SK-N-SH (cell line): ENCODE results near the gene MON2. TPM values are rescaled to one million over a fixed set of nuclear protein-coding genes. Genes with fewer than 3 reads are reported as not detected.
"Not testable (repeated sequence)": the region's sequence is repeated elsewhere in the genome, so short reads cannot be mapped to it uniquely, and the experiment has no call there.

Experiments used
- CTCF ChIA-PET: fragments of 300-600, 350-600 bp; formaldehyde crosslinking; extraction: SDS; loops from one replicate; lab custom pipeline; 2021; lab: Yijun Ruan, JAX
- POLR2A ChIA-PET: fragments of 350-600 bp; sonication (Branson Sonifier 250); formaldehyde crosslinking; extraction: SDS; loops from one replicate; lab custom pipeline; 2020; ENCODE audit warnings: antibody characterized with exemption, inconsistent platforms; lab: Yijun Ruan, JAX
- DNase-seq: peaks from one replicate; pipeline ENCODE4 v3.0.0; 2012
- H2AFZ ChIP-seq: fragments of 200-600 bp; sonication (generic); 2 replicates; pipeline ENCODE4 v1.8.1; 2016; ENCODE audit warnings: antibody characterized with exemption, mild to moderate bottlenecking, low read depth
- H3F3A ChIP-seq: fragments of 200-600 bp; sonication (generic); replicated peaks from 2 replicates; pipeline ENCODE3; 2016; ENCODE audit warnings: antibody characterized with exemption, mild to moderate bottlenecking; ENCODE audit not compliant: insufficient read depth
- H3K27ac ChIP-seq, 2 experiments: fragments of 200-500 bp in 1 of 2; fragments of 200-600 bp in 1 of 2; sonication (Bioruptor generic) in 1 of 2; sonication (generic), shearing (Covaris generic) in 1 of 2; 2 replicates each; pipeline versions ENCODE4 v1.5.1 to v1.6.1; 2014 to 2016; ENCODE audit warnings: low read depth in 2 of 2, inconsistent platforms in 1 of 2, low read length in 1 of 2, mild to moderate bottlenecking in 1 of 2, mixed read lengths in 1 of 2
- H3K27me3 ChIP-seq: fragments of 200-600 bp; sonication (generic), shearing (Covaris generic); 2 replicates; pipeline ENCODE4 v1.6.1; 2016; ENCODE audit warnings: mixed run types; ENCODE audit not compliant: insufficient read depth
- H3K36me3 ChIP-seq, 2 experiments: fragments of 200-500 bp in 1 of 2; fragments of 200-600 bp in 1 of 2; sonication (Bioruptor generic) in 1 of 2; sonication (generic) in 1 of 2; replicated peaks in 1 of 2; 2 replicates each; pipeline versions ENCODE3 to v1.5.1; 2014 to 2016; ENCODE audit warnings: low read length in 1 of 2, mild to moderate bottlenecking in 1 of 2; ENCODE audit not compliant: insufficient read depth in 2 of 2, control insufficient read depth in 1 of 2
- H3K4me1 ChIP-seq, 2 experiments: fragments of 200-500 bp in 1 of 2; fragments of 200-600 bp in 1 of 2; sonication (Bioruptor generic) in 1 of 2; sonication (generic), shearing (Covaris generic) in 1 of 2; 2 replicates each; pipeline versions ENCODE4 v1.5.1 to v1.6.1; 2014 to 2016; ENCODE audit warnings: low read depth in 1 of 2, low read length in 1 of 2, mixed run types in 1 of 2; ENCODE audit not compliant: insufficient read depth in 2 of 2, control insufficient read depth in 1 of 2
- H3K4me2 ChIP-seq: fragments of 200-600 bp; sonication (generic), shearing (Covaris generic); 2 replicates; pipeline ENCODE4 v1.6.1; 2017; ENCODE audit warnings: mixed run types
- H3K4me3 ChIP-seq, 2 experiments: fragments of 200-500 bp in 1 of 2; fragments of 200-600 bp in 1 of 2; sonication (Bioruptor generic) in 1 of 2; sonication (generic), shearing (Covaris generic) in 1 of 2; 2 replicates each; pipeline versions ENCODE4 v1.5.1 to v1.8.1; 2014 to 2016; ENCODE audit warnings: low read depth in 2 of 2, inconsistent platforms in 1 of 2, low read length in 1 of 2, mild to moderate bottlenecking in 1 of 2, mixed read lengths in 1 of 2, moderate library complexity in 1 of 2
- H3K79me2 ChIP-seq: fragments of 200-600 bp; sonication (generic); 2 replicates; pipeline ENCODE4 v1.8.1; 2017; ENCODE audit warnings: mild to moderate bottlenecking; ENCODE audit not compliant: insufficient read depth
- H3K9ac ChIP-seq: fragments of 200-600 bp; sonication (generic); 2 replicates; pipeline ENCODE4 v1.6.1; 2017; ENCODE audit warnings: mixed run types
- H3K9me2 ChIP-seq: fragments of 200-600 bp; sonication (generic); 2 replicates; pipeline ENCODE4 v1.6.1; 2017; ENCODE audit warnings: mixed run types
- H3K9me3 ChIP-seq: fragments of 200-600 bp; sonication (generic); 2 replicates; pipeline ENCODE4 v1.6.1; 2017; ENCODE audit warnings: mixed run types, mild to moderate bottlenecking, moderate library complexity
- H4K20me1 ChIP-seq: fragments of 200-600 bp; sonication (generic); 2 replicates; pipeline ENCODE4 v1.6.1; 2017; ENCODE audit warnings: mild to moderate bottlenecking, mixed run types; ENCODE audit not compliant: insufficient read depth
- CTCF ChIP-seq: fragments of 200-600 bp; sonication (generic); IDR thresholded peaks from 2 replicates; pipeline ENCODE4 v1.6.1; 2017; ENCODE audit warnings: antibody characterized with exemption, mild to moderate bottlenecking, moderate library complexity
- ELF1 ChIP-seq: IDR thresholded peaks from 2 replicates; pipeline ENCODE4 v1.4.0; 2012
- EZH2phosphoT487 ChIP-seq: fragments of 200-600 bp; sonication (generic); IDR thresholded peaks from 2 replicates; pipeline ENCODE4 v1.6.1; 2017; ENCODE audit warnings: low read depth, mixed run types, mild to moderate bottlenecking, antibody characterized with exemption, moderate library complexity, borderline replicate concordance
- GABPA ChIP-seq: IDR thresholded peaks from 2 replicates; pipeline ENCODE4 v1.4.0; 2012; ENCODE audit warnings: low read depth, mild to moderate bottlenecking
- IRF3 ChIP-seq: fragments of 150-350 bp; IDR thresholded peaks from 2 replicates; pipeline ENCODE4 v1.6.1; 2016; ENCODE audit warnings: mild to moderate bottlenecking, low read depth, low read length
- MEF2A ChIP-seq: IDR thresholded peaks from 2 replicates; pipeline ENCODE4 v1.4.0; 2012; ENCODE audit warnings: low read depth, borderline replicate concordance
- MXI1 ChIP-seq: IDR thresholded peaks from 2 replicates; pipeline ENCODE4 v1.6.1; 2012; ENCODE audit warnings: mild to moderate bottlenecking, low read depth, low read length, improper control_type of control experiment
- NFIC ChIP-seq: IDR thresholded peaks from 2 replicates; pipeline ENCODE4 v1.4.0; 2012; ENCODE audit warnings: borderline replicate concordance
- NRF1 ChIP-seq: IDR thresholded peaks from 2 replicates; pipeline ENCODE4 v1.6.1; 2012; ENCODE audit warnings: low read depth, mild to moderate bottlenecking, low read length
- RAD21 ChIP-seq: IDR thresholded peaks from 2 replicates; pipeline ENCODE4 v1.6.1; 2012; ENCODE audit warnings: mild to moderate bottlenecking, low read length
- RCOR1 ChIP-seq: fragments of 150-350 bp; IDR thresholded peaks from 2 replicates; pipeline ENCODE4 v1.6.1; 2017; ENCODE audit warnings: antibody characterized with exemption, low read length
- REST ChIP-seq: IDR thresholded peaks from 2 replicates; pipeline ENCODE4 v1.6.1; 2012; ENCODE audit warnings: mild to moderate bottlenecking, low read depth, low read length, moderate library complexity
- RXRA ChIP-seq: IDR thresholded peaks from 2 replicates; pipeline ENCODE4 v1.4.0; 2012; ENCODE audit warnings: low read depth, mild to moderate bottlenecking, borderline replicate concordance
- SIN3A ChIP-seq: IDR thresholded peaks from 2 replicates; pipeline ENCODE4 v1.6.1; 2012; ENCODE audit warnings: low read depth, mild to moderate bottlenecking, low read length, moderate library complexity, borderline replicate concordance
- WGBS: methylation state at CpG from one replicate; pipeline ENCODE4 v1.1.6; 2017; ENCODE audit warnings: low lambda C conversion rate; 5-methylcytosine and 5-hydroxymethylcytosine counted together
- polyA plus RNA-seq, 3 experiments: library from polyadenylated mRNA; depleted of rRNA; stranded (reverse); fragments of >200 nt; gene quantifications; 2 replicates each; pipeline ENCODE4 v1.2.3, GENCODE V29; 2012
- TF ChIP-seq, protein P1 (sequence below): IDR thresholded peaks from 2 replicates; pipeline ENCODE4 v1.4.0; 2012; ENCODE audit warnings: low read depth
- TF ChIP-seq, protein P2 (sequence below): IDR thresholded peaks from 2 replicates; pipeline ENCODE4; 2012
- TF ChIP-seq, protein P3 (sequence below): fragments of 150-350 bp; IDR thresholded peaks from 2 replicates; pipeline ENCODE4 v1.6.1; 2017; ENCODE audit warnings: antibody characterized with exemption, low read length, low read depth, borderline replicate concordance

MON2 gene
- polyA plus RNA-seq, 1 of the 3 experiments (the other 2 are of a cell fraction), result 4.4 TPM

GRCh38 chr12:62448436-62448835 lies 18.2 kb upstream of the MON2 start (continued):
- no peak for TF ChIP-seq CTCF
- TF ChIP-seq ELF1, result no peak
- no peak for TF ChIP-seq MEF2A

DNA sequence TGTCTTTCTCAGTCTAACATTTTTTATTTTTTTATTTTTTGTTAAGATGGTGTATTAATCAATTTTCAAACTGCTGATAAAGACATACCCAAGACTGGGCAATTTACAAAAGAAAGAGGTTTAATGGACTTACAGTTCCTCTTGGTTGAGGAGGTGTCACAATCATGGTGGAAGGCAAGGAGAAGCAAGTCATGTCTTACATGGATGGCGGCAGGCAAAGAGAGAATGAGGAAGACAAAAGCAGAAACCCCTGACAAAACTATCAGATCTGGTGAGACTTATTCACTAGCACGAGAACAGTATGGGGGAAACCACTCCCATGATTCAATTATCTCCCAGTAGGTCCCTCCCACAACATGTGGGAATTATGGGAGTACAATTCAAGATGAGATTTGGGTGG lies 11.2 kb upstream of the MON2 start:
- CTCF ChIA-PET, result interaction anchor here (1.1 to 2.0 kb wide), 2 partner anchors 17 to 20 kb away, joined by 6 to 7 read pairs; no protein-coding TSS in a partner anchor
- H3K27ac ChIP-seq, H3K27me3 ChIP-seq, H3K4me2 ChIP-seq, POLR2A ChIA-PET, H3K9me3 ChIP-seq, H3K9me2 ChIP-seq, DNase-seq, H3K9ac ChIP-seq, H3K4me1 ChIP-seq, H2AFZ ChIP-seq, H3K36me3 ChIP-seq, H3K4me3 ChIP-seq, H3K79me2 ChIP-seq, H4K20me1 ChIP-seq, H3F3A ChIP-seq: not testable (repeated sequence)
- 14% methylated on average over 2 of the region's 2 CpGs for WGBS

GRCh38 chr12:62458626-62459025 lies 8.0 kb upstream of the MON2 start:
- 74% methylated on average over 3 of the region's 3 CpGs for WGBS
- Histone ChIP-seq H3K4me1 (no peaks in the 10 kb centered on the region), H3K9me2 (no peaks in the 10 kb centered on the region), H3K27ac (no peak overlapping the region), H3F3A (no peaks in the 10 kb centered on the region), H3K9ac (no peak overlapping the region), H4K20me1 (no peaks in the 10 kb centered on the region), H3K79me2 (no peaks in the 10 kb centered on the region), H3K36me3 (no peaks in the 10 kb centered on the region), H2AFZ (no peak overlapping the region), H3K9me3 (peaks cover 7% of the 10 kb centered on the region; the same call in 1 of the 2 replicates), H3K27me3 (no peaks in the 10 kb centered on the region), H3K4me3 (no peak overlapping the region), H3K4me2 (no peak overlapping the region)
- TF ChIP-seq ELF1 (no peak), GABPA (no peak), RXRA (no peak), RCOR1 (no peak), NRF1 (no peak), REST (no peak), EZH2phosphoT487 (no peak), MXI1 (no peak), NFIC (no peak), IRF3 (no peak), RAD21 (no peak), SIN3A (no peak)
- TF ChIP-seq, protein P1, sequence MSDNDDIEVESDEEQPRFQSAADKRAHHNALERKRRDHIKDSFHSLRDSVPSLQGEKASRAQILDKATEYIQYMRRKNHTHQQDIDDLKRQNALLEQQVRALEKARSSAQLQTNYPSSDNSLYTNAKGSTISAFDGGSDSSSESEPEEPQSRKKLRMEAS, result no peak
- TF ChIP-seq, protein P2, sequence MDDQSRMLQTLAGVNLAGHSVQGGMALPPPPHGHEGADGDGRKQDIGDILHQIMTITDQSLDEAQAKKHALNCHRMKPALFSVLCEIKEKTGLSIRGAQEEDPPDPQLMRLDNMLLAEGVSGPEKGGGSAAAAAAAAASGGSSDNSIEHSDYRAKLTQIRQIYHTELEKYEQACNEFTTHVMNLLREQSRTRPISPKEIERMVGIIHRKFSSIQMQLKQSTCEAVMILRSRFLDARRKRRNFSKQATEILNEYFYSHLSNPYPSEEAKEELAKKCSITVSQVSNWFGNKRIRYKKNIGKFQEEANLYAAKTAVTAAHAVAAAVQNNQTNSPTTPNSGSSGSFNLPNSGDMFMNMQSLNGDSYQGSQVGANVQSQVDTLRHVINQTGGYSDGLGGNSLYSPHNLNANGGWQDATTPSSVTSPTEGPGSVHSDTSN, result no peak
- TF ChIP-seq, protein P3, sequence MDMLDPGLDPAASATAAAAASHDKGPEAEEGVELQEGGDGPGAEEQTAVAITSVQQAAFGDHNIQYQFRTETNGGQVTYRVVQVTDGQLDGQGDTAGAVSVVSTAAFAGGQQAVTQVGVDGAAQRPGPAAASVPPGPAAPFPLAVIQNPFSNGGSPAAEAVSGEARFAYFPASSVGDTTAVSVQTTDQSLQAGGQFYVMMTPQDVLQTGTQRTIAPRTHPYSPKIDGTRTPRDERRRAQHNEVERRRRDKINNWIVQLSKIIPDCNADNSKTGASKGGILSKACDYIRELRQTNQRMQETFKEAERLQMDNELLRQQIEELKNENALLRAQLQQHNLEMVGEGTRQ, result no peak
- ChIA-PET CTCF (interaction anchor here (1.7 kb wide), 1 partner anchor 21 kb away, joined by 6 read pairs; no protein-coding TSS in a partner anchor), POLR2A (no interaction called here)
- DNase-seq, result no peak
